ENCODE results near the gene PSMD1.
"Not testable (repeated sequence)": the region's sequence is repeated elsewhere in the genome, so short reads cannot be mapped to it uniquely, and the experiment has no call there.

The PSMD1 gene

DNA sequence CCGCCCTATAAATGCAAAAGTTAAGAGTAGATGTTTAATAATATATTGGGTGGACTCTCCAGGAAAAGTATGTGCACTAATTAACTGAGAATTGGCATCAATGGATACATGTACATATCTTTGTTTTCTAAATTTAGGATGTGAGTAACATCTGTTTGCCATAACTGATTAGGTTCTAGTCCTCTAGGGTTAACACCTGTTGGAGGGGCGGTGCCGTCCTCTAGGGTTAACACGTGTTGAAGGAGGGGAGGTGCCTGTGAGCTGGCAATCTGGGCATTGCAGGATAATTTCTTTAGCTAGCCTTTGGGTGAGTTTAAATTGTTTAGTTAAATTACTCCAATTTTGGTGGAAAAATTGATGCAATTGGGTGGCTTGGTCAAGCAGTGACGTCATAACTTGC is 37.3 kb downstream of the PSMD1 start:
- no peaks in the 10 kb centered on the region for H3K4me1 ChIP-seq (ENCODE audit: low read length)
- no peak overlapping the region for H2AFZ ChIP-seq (ENCODE audit: low read depth, low read length)
- H4K20me1 ChIP-seq (ENCODE audit: insufficient read depth, low read length), result no peaks in the 10 kb centered on the region
- no peak overlapping the region for H3K27ac ChIP-seq (ENCODE audit: low read length)
- no peak overlapping the region for H3K4me3 ChIP-seq (ENCODE audit: low read length)
- no peak overlapping the region for H3K9ac ChIP-seq (ENCODE audit: low read length)
- no peaks in the 10 kb centered on the region for H3K79me2 ChIP-seq (ENCODE audit: low read length)
- H3K9me3 ChIP-seq (ENCODE audit: insufficient read depth, low read length), result no peaks in the 10 kb centered on the region
- no peak overlapping the region for H3K4me2 ChIP-seq (ENCODE audit: low read length)
- H3K36me3 ChIP-seq (replicated peaks; ENCODE audit: low read depth, low read length), result no peaks in the 10 kb centered on the region
- no peaks in the 10 kb centered on the region for H3K27me3 ChIP-seq (ENCODE audit: low read depth, low read length)
- TF ChIP-seq, protein P1, sequence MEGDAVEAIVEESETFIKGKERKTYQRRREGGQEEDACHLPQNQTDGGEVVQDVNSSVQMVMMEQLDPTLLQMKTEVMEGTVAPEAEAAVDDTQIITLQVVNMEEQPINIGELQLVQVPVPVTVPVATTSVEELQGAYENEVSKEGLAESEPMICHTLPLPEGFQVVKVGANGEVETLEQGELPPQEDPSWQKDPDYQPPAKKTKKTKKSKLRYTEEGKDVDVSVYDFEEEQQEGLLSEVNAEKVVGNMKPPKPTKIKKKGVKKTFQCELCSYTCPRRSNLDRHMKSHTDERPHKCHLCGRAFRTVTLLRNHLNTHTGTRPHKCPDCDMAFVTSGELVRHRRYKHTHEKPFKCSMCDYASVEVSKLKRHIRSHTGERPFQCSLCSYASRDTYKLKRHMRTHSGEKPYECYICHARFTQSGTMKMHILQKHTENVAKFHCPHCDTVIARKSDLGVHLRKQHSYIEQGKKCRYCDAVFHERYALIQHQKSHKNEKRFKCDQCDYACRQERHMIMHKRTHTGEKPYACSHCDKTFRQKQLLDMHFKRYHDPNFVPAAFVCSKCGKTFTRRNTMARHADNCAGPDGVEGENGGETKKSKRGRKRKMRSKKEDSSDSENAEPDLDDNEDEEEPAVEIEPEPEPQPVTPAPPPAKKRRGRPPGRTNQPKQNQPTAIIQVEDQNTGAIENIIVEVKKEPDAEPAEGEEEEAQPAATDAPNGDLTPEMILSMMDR (IDR thresholded peaks at IDR 0.05; ENCODE audit: low read depth, low read length), result no peak
- no peak for TF ChIP-seq EZH2phosphoT487 (IDR thresholded peaks at IDR 0.05; ENCODE audit: low read depth)

DNA sequence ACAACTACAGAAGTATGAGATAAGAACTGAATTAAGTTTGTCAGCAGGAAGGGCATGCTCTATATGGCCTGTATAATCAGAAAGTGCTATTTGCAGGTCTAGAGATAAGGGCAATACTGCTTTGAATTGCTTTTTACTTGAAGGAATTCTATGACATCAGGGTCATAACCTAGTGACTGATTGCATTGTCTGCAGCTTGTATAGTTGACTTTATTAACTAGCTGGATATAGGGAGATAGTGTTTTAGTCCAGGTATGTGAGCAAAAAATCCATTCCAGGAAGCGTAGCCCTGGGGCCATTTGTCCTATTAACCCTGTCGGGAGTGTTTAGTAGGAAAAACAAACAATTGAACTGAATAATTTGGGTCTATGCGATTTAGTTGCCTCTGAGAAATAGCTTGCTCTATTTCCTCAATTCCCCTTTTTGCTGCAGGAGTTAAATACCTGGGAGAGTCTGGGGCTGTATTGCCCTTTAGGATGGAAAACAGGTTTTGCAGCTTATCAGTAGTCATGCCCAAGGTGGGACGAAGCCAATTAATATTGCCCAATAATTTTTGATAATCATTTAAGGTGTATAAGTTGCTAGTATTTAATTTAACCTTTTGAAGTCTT is 38.2 kb downstream of the PSMD1 start:
- Histone ChIP-seq H3K9ac (ENCODE audit: low read length) (no peak overlapping the region), H3K4me2 (ENCODE audit: low read length) (no peak overlapping the region), H2AFZ (ENCODE audit: low read depth, low read length) (no peak overlapping the region), H3K79me2 (ENCODE audit: low read length) (no peaks in the 10 kb centered on the region), H3K4me3 (ENCODE audit: low read length) (no peak overlapping the region), H4K20me1 (ENCODE audit: insufficient read depth, low read length) (no peaks in the 10 kb centered on the region), H3K9me3 (ENCODE audit: insufficient read depth, low read length) (no peaks in the 10 kb centered on the region), H3K27me3 (ENCODE audit: low read depth, low read length) (no peaks in the 10 kb centered on the region), H3K4me1 (ENCODE audit: low read length) (no peaks in the 10 kb centered on the region), H3K36me3 (replicated peaks; ENCODE audit: low read depth, low read length) (no peaks in the 10 kb centered on the region), H3K27ac (ENCODE audit: low read length) (no peak overlapping the region)
- no peak for TF ChIP-seq EZH2phosphoT487 (IDR thresholded peaks at IDR 0.05; ENCODE audit: low read depth)
- TF ChIP-seq, protein P1 (IDR thresholded peaks at IDR 0.05; ENCODE audit: low read depth, low read length), result no peak

DNA sequence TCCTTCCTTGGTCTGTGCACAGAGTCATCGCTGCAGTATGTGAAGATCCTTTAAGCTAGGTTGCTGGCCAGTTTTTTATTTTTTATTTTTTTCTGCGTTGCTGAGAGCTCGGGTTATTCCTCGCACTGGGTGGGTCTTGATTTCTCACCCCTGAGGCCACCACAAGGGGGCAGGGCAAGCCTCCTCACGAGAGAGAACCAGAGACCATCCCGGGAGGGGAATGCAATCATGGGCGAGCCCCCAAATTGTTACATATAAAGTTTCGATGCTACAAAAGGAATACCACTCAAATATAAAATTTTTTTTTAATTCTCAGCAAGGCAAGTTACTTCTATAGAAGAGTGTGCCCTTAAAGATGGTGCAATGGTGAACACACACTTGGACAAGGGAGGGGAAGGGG is 43.3 kb downstream of the PSMD1 start:
- Histone ChIP-seq H3K9me3 (ENCODE audit: insufficient read depth, low read length) (no peaks in the 10 kb centered on the region), H3K79me2 (ENCODE audit: low read length) (no peaks in the 10 kb centered on the region), H3K4me1 (ENCODE audit: low read length) (no peaks in the 10 kb centered on the region; the same call in 1 of the 2 replicates), H4K20me1 (ENCODE audit: insufficient read depth, low read length) (no peaks in the 10 kb centered on the region), H3K4me2 (ENCODE audit: low read length) (no peak overlapping the region), H2AFZ (ENCODE audit: low read depth, low read length) (no peak overlapping the region), H3K9ac (ENCODE audit: low read length) (no peak overlapping the region), H3K27me3 (ENCODE audit: low read depth, low read length) (no peaks in the 10 kb centered on the region), H3K36me3 (replicated peaks; ENCODE audit: low read depth, low read length) (no peaks in the 10 kb centered on the region), H3K27ac (ENCODE audit: low read length) (no peak overlapping the region), H3K4me3 (ENCODE audit: low read length) (no peak overlapping the region)
- TF ChIP-seq EZH2phosphoT487 (IDR thresholded peaks at IDR 0.05; ENCODE audit: low read depth), result no peak
- TF ChIP-seq, protein P1 (IDR thresholded peaks at IDR 0.05; ENCODE audit: low read depth, low read length), result peak; percentile 43

DNA sequence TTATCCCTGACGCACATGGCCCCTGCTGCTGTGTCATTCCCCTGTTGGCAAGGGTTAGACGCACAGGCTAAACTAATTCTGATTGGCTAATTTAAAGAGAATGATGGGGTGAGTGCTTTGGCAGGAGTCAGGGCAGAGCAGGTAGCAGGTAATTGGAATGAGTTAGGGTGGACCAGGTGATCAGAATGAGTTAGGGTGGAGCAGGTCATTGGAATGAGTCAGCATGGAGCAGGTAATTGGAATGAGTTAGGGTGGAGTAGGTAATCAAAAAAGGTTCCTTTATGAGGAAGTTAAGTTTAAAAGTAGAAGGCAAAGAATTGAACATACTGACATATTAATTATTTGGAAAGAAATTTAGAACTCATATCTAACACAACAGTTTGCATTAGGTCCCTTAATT is 43.7 kb downstream of the PSMD1 start:
- not testable (repeated sequence) for H3K9ac ChIP-seq (ENCODE audit: low read length); H3K27me3 ChIP-seq (ENCODE audit: low read depth, low read length); H3K9me3 ChIP-seq (ENCODE audit: insufficient read depth, low read length); H3K36me3 ChIP-seq (replicated peaks; ENCODE audit: low read depth, low read length); H3K4me2 ChIP-seq (ENCODE audit: low read length); H3K27ac ChIP-seq (ENCODE audit: low read length); H4K20me1 ChIP-seq (ENCODE audit: insufficient read depth, low read length); H3K4me1 ChIP-seq (ENCODE audit: low read length); H3K79me2 ChIP-seq (ENCODE audit: low read length); H2AFZ ChIP-seq (ENCODE audit: low read depth, low read length); H3K4me3 ChIP-seq (ENCODE audit: low read length)

Measured in OCI-LY3 (cell line).